Activated gamma-delta T cell treated with Interleukin-2 at 50 U/mL for 16 hours (primary cell): ENCODE data around the gene ARHGAP21.

ENCODE experiments used
- DNase-seq: peaks from one replicate; pipeline ENCODE4 v3.0.0-alpha.2; 2020

The ARHGAP21 gene

DNA sequence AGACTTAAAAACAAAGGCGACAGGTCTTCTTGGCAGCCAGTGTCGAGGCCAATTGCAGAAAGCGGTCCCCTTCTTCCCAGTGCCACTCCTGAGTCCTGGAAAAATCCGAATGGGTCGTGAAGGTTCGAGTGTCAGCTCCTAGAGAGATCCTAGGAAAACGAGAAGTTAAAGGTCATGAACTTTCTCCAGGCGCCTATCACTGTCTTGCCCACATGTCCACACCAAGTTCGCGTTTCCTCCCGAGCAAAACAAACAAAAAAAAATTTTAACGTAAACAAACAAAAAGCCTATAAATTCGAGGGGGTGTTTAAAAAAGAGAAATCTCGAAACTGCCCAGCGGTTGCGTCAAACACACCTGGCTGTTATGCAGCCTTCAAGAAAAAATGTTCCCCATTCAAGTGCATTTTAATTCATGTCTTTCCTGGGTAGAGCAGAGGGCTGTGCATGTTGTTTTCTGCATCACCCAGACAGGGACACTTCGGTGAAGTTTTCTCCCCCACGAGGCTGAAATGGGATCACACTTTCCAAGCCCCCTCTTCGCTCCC lies 1.5 kb downstream of the ARHGAP21 start:
- no peak for DNase-seq

DNA sequence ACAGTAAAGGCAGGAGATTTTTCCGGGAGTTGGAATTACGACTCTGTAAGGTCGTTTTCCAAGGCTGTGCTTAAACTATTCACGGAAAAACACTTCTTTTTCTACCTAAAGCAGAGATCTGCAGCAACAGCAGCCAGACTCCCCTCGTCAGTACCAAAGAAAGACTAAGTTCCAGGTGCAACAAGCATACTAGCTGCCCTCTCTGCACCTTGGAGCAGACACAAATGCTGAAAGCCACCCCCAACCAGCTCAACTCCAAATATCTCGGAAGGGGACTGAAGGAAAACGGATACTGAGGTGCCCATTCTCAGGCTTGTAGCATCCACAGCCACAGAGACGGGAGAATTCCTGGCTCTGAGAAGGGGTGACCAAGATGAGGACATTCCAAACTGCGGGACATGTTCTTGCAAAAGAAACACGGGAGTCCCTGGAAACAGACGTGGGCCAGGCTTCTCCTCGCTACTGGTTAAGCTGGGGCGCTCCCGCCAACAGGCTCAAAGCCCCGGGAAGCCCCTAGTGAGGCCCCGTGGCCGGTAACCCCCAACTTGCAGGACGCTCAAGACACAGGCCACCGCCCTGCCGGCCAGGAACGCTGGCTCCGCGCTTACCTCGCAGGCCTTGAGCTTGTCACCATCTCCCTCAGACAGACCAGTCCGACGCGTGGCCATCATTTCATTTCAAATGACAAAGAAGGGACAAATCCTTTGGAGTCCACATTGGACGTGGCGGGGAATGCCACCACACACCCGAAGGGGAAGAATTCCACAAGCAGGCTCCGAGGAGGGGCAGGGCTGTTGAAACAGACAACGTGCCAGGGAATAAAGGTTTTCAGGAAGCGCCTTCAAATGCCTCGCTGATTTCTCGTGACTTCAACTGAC lies 2.2 kb downstream of the ARHGAP21 start:
- no peak for DNase-seq

DNA sequence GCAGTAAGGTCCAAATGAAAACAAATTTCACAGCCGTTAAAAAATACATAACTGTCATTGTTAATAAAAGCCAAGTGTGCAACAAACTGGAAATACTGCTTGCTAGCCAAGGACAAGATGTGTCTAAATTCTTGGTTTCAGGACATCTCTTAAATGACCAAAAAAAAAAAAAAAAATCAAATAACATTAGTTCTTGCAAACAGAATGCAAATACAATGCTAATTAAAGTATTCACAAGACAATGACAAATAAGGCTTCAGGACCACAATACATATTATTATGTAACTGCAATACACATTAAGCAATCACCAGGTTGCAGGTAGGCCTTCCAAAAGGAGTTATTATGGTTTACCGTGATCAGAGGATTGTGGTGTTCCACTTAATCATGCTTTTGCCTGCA lies 3.6 kb downstream of the ARHGAP21 start:
- no peak for DNase-seq

DNA sequence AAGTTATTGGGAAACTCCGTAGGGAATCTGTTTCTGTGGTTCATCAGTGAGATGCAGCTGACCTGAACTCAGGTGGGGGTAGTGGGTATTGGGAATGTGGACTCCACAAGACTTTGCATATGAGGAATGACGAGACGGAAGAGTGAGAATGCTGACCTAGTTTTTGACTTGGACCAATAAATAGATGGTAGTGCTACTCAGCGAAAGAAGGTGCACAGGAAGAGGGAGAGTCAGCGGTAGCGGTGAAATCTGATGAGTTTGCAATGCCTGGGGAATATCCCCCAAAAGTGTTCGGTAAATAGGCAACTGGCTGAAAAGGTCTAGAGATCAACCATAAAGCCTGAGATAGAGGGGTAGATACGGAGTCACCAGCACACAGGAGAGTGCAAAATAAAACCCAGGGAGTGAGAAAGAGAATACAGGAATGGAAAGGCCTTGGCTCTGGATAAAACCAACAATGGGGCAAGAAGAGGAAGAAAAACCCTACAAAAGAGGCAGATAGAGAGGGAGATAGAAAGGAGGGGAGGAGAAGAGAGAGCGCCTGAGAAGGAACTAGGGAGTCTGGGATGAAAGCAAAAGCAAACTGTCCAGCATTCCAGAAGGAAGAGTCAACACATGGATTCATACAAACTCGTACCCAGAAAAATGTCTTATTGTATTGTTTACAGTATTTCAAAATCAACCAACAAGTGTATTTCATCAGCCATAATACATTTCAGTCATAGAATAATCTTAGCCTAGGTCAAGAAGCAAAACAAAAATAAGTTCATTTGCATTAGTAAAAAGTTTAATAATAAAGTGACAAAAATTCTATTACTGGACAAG lies 5.4 kb downstream of the ARHGAP21 start:
- no peak for DNase-seq

DNA sequence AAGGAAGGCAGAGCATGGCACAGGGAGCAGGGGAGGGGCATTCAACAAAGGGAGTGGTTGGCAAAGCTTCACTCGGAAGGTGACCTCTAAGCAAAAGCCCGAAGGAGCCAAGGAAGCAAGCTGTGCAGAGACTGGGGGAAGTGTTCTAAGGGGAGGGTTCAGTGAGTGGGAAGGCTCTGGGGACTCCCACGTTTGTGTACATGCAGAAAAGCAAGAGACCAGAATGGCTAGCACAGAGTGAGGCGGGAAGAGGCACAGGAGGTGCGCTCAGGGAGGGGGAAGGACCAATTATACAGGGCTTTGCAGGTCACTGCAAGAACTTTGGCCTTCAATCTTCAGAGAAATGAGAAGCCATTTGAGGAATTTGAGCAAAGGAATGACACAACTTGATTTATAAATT lies 7.4 kb downstream of the ARHGAP21 start:
- DNase-seq, result no peak

DNA sequence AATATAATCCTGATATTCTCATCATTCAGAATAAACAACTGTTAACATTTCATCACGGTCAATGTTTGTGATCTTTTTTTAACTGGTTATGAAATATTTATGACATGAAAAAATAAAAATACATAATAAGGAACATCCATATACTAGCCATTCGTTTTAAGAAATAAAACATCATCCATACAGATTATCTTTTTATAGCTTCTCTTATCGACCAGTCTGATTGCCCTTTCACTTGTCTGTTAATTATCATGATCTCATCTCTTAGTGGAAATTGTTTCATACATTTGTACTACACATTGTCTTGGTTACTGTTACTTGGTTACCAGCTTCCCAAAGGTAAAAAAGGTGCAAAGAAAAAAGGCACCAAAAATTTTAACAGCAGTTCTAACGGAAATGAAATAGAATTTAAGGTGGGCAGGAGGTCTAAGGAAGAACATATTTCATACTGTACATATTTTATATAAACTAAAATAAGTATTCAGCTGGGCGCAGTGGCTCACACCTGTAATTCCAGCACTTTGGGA lies 8.4 kb downstream of the ARHGAP21 start:
- no peak for DNase-seq

DNA sequence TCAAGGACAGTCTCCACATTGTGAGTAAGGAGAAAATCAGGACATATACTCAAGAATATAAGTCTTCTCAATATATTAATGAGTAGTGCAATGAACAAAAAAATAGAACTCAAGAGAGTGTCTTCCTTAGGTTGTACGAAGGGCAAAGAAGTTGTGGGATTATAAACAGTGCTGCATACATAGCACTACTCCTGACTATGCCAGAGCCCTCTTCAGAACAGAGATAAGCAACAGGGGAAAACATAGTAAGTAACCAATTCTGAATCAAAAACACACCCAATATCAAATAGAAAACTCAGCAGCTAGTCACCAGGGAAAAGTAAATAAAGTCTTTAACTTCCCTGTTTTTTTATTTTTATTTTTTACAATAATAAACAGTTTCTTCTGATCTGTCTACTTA lies 10.6 kb downstream of the ARHGAP21 start:
- DNase-seq, result no peak

DNA sequence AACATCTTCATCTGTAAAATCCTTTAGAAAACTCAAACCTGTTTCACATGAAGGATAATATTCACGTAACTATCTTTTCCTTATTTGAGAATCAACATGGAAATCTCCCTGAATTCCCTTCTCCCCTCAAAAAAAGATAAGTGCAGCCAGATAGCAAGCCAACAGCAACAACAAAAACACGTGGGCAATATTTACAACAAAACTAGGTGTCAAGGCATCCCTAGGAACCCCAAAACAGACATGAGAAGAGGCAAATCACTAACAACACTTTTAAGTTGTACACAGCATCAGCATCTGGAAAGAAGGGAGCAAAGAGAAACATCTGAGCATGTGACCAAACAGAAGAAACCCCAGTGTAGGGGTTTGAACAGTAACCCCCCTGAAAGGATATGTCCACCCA lies 12.2 kb downstream of the ARHGAP21 start:
- DNase-seq, result no peak

DNA sequence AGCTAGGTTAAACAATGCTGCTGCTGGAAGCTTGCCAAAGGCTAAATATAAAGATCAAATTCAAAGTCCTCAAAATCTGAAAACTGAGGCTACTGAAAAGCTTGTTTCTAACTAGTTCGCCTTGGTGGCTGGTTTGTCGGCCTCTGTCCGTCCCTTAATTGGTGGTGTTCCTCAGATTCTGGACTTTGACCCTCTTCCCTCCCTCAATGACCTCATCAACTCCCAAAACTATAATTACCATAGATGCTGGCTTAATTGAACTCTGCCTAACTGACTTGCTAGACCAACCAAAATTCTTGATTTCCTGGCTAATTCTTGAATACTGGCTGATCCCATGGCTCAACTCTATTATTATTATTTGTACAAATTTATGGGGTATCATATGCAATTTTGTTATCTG lies 15.6 kb downstream of the ARHGAP21 start:
- no peak for DNase-seq

DNA sequence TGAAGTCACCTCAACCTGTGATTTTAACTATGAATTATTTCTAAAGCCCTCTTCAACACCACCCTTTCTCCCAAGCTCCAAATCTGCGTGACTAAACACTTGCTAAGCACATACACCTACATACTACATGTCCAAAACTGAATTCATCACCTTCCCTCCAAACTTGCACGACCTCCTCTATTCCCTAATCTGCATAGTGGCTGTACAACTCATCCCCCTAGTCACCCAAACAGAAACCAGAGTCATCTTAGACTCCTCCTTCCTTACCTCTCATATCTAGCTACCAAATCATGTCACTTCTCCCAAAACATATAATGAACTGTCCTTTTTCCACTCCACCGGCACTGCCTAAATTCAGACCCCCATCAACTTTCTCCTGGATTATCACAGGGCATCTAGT lies 16.2 kb downstream of the ARHGAP21 start:
- DNase-seq, result no peak

DNA sequence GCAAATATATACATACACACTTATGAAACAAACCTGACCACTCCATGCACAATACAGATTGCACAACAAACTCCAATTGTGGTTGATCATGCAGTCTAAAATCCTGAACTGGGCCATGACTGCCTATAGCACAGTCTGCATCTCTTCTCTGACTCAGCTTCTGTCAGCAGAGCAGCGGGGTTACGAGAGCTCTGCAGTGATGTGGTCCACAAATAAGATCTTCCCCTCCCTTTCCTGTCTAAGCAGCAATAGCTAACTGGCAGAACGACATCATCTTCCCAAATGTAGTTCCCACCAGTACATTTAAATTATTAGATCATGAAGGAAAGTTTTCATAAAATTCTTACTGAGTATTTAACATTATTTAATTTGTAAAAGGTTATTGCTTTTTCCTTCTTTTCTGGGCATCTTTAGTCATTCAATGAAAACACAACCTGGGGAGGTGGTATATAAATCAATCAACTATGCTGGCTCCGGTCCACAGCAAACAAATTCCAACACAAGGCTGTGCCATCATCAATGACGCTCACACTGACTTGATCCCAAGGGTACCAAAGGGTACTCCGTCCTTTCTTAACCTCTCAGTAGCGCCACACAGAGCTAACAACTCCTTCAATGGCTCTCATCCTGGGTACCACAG lies 17.1 kb downstream of the ARHGAP21 start:
- peak; percentile 21 for DNase-seq

DNA sequence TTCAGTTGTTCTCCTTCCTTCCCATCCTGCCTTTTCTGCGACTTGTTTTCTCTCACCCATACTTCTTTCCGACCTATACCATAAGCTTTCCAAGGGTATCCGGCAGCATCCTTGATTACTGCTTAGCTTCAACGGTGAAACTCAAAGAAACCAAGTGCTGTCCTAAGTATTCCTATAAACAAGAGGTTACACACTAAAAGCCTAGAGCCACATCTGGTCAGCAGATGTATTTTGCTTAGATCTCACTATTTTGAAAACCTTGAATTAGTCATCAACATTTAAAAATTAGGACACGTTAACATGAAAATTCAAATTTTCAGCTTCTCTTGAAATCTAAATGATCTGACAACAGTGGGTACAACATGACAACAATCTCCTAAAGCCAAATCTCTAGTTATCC lies 20.0 kb downstream of the ARHGAP21 start:
- no peak for DNase-seq

DNA sequence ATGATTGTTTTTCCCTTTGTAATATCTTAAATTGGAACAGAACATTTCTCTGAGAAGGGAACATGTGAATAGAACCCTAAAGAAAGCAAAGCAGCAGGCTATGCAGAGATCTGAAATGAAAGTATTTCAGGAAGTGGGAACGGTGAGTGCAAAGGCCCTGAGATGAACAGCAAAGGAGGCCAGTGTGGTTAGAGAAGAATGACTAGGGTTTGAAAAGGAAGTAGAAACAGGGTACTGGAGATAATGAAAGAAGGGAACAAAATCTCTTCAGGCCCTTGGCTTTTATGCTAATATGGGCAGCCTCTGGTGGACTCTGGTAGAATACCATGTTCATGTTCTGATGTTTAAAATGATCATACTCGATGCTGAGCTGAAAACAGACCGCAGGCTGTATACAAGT lies 22.2 kb downstream of the ARHGAP21 start:
- DNase-seq, result no peak

DNA sequence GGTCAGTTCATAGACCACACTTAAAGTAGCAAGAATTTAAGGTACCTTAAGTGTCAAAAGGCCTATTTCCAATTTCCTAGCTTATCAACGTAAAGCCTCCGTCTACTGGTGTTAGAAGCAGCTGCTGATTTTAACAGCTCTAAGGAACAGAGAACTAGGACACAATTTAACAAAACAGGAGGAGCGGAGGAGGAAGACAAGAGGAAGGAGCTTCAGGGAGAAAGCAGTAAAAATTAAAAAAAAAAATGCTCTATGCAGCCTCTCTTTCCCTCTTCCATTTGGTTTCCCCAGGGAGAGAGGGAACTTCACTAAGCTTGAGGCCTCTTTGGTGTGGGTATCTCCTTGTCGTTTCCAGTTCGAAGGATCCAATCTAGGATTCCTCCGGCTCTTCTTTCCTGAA lies 22.7 kb downstream of the ARHGAP21 start:
- DNase-seq, result no peak

DNA sequence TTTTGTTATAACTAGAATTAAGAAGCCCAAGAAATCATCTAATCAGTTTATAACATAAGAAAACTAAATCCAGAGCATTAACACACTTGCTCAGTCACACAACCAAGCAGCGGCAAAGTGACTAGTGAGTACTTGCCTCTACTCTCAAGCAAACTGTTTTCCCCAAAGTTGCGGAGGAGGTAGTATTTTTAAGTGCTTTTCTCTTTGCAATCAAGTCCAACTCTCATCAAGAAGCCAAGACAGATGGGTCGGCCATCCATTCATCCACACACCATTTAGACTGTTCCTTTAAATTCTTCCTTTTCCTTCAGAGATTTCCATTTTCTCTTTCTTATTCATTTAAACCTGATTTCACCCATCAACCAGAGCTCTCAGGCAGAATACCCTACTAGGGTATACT lies 25.4 kb downstream of the ARHGAP21 start:
- DNase-seq, result no peak

DNA sequence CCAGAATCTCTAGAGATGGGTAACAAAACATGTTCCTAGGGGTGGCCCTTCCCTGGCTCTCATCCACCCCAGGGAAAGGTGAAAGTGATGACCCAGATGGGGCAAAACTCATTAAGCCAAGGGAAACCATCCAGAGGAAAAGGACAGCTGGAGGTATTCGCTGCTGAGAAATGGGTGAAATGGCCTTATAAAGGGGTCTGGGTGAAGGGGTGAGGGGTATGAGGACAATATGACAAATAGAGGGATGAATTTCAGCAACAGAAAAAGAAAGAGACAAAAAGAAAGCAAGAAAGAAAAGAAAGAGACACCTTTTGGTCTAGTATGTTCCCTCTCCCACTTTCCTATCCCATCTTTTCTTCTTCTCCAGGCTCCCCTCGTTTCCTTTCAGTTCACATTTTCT lies 26.6 kb downstream of the ARHGAP21 start:
- no peak for DNase-seq

DNA sequence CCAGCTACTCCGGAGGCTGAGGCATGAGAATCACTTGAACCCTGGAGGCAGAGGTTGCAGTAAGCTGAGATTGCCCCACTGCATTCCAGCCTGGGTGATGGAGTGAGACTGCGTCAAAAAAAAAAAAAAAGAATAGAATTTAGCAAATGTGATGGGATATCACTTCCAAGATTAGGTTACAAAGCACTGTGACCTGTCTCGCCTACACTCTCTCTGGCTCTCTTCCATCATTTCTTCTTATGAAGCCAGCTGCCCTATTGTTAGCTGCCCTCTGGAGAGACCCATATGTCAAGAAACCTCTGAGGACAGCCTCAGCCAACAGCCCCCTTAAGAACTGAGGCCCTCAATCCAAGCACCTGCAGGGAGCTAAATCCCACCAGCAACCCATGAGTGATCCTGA lies 28.2 kb downstream of the ARHGAP21 start:
- no peak for DNase-seq

DNA sequence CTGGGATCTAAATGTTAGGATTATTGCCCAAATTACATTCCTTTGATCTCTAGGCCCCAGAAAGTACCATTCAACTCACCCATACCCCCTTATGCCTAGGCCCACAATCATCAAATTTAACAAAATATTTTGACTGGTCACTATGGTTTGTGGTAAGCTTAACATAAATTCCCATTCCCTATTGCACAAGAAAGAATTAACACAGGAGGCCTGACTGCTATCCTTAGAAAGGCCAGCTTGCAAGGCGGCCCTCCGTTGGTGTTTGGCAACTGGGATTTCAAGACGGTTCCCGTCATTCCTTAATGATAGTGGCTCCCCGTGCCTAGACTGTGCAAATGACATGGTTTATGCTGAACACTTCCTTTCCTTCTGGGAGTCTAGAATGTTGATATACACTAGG lies 29.6 kb downstream of the ARHGAP21 start:
- no peak for DNase-seq

DNA sequence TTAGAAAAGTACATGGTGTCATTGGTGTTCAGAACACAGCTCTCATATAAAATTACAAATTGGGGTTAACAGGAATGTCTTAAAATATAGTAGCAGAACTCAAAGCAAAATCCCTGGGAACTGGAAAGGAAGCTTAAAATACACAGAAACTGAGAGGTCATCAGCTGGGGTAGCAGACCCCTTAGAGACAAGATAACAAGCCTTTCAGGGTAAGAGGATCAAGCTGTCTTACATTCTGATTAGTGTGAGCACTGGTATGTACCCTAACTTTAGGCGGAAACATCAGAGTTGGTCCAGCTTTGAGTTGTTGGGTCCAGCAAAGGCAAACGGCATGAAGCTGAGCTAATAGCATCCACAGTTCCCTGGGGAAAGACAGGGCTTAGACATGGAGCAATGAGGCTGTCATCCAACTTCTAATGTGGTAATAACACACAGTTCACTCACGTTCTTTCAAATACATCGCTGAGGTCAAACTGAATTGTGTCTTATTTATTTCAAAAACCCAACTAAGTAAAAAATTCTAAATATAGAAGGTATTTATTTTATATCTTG lies 32.6 kb downstream of the ARHGAP21 start:
- no peak for DNase-seq

DNA sequence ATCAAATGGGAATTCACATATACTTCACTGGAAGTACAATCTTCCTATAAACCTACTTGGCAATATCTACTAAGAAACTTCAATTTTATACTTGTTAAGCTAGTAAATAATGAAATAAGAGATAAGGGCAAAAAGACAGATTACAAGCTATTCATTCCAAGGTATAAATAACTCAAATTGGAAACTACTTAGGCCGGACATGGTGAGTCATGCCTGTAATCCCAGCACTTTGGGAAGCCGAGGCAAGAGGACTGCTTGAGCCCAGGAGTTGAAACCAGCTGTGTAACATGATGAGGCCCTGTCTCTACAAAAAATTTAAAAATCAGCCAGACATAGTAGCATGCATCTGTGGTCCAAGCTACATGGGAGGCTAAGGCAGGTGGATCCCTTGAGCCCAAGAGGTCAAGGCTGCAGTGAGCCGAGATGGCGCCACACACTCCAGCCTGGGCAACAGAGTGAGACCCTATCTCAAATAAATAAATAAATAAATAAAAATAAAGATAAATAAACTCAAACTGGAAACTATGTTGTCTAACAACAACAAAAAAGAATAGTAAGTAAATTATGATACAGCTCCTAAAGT lies 37.6 kb downstream of the ARHGAP21 start:
- DNase-seq, result no peak

DNA sequence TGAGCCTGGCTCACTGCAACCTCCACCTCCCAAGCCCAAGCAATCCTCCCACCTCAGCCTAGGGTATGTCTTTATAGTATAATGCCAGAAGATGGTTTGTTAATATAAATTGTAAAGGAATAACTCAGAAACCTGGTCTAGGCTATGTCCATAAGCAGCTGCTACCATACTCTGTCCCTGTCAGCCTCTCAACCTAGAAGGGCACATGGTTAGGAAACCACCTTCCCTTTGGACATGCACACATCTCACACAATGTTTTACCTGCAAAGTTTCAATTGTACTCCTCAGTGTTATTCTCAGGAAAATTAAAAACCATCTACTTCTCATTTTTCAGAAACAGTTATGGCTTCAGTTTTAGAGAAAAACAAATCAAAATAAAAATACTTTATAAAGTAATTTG lies 40.1 kb downstream of the ARHGAP21 start:
- no peak for DNase-seq

DNA sequence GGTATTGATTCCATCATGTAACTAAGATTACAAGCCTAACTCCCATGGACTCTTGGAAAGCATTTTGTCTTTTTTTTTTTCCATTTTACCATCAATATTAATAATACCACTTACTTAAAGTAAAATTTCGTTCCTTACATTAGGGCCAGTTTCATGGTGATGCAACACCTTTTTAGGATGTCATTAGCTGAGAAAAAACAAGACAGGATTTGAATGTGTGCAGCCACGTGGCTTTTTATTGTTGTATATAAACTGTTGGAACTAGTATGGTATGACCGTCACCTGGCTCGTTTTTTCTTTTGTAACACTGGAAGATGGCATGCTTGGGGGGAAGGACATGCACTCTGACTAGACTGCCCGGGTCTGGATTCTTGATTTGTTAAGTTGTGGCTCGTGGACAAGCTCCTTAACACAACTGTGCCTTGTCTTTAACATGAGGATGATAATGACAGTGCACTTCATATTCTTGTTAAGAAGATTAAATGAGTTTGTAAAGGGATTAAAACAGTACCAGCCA lies 42.1 kb downstream of the ARHGAP21 start:
- DNase-seq, result no peak
